Measurements from ENCODE around the gene PLD6.

The PLD6 gene

DNA sequence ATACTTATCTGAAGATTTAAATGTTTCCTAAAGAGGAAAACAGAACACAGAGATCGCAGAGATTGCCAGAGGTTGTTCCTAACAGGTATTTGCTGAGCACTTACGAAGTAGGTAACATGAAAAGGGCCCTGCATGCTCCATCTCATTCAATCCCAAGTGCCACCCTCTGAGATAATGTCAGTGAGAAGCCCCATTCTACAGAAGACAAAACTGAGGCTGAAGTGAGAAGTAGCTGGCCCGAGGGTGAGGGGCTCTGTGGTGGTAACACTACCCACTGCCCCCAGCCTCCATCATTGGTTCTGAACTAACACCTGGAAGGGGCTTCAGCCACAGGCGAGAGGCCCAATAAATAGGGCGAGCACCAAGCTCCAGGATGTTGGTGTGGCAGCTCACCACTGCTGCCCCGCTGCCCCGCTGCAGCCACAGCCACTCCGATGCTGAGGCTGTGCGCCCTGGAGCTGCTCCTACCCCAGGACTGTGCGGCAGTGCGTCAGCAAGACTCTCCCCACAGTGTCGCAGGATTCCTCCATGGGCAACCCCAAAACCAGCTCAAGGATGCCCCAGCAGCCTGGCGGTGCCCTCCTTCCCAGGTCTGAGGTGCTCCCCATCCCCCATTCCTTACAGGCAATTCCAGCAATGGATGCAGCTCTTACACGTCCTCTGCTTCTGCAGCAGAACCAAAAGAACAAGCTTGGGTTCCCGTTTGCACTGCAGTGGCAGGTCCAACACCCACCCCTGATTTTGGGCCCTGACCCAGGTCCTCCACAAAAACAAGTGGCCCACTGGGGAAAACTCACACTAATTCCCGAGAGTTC is 20.5 kb upstream of the PLD6 start:
- DNase-seq: no peak

DNA sequence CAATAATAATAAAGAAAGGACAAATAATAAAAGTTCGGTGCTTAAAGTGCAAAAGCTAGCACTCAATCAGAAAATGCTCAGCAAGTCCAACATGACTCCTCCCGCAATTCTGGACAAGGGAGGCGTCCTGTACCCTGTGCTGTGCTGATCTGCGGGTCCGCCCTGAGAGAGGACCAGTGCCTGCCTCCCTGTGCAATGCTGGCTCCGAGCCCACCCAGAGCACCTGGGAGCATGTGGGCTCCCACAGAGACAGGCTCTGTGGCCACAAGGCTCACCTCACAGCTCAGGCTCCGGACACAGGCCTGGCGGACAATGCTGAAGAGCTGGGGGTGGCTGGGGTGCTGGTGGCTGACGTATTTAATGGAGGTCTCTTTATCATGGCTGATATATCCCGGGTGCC is 19.8 kb upstream of the PLD6 start:
- no peak for DNase-seq

DNA sequence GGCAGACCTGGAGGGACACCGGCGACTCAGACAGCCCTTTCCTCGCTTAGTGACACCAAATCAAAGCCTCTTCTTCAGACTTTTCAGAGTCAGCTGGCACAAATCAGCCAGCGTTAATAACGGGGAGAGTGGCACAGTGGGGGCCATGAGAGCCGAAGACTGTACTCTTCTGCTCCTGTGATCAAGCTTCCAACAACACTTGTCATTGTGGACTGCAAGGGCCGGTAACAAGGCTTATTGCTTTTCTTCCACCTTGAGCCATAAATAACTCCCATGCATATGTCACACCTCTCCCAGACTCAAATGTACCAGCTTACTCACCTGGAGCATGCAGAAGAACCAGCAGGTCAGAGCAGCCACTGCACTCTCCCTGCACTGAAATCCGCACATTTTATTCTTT is 18.0 kb upstream of the PLD6 start:
- DNase-seq: no peak

DNA sequence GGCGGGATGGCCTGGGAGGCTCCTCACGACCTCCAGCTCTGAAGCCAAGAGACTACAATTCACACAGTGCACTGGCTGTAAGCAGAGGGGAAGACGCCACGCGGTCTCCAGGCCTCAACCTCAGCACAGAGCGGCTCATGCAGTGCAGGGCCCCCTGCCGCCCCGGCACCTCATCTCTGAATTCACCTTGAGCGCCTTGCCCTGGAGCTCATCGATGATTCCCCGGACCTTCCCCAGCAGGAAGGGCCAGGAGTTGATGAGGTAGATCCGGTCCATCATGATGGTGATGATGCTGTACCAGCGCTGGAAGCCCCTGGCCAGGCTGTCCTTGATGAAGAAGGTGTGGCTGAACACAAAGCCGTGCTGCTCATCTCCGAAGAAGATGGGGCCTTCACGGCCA is 17.6 kb upstream of the PLD6 start:
- DNase-seq: no peak

DNA sequence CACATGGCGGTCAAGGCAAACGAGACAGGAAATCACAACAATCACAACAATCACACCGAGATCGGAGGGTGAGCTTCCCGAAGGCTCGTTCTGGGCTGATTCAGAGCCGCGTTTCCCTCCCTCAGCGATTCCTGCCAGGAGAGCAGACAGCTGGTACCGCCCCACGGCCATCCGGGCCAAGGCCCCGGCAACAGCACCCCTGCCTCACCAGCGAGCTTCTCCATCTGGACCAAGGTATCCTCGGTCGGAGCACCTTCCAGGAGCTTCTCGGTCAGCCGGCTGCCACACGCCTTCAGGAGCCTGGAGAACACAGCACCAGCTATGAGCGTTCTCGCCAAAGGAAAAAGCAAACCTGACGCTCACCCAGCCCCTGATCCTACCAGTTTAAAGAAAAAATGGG is 15.2 kb upstream of the PLD6 start:
- DNase-seq: no peak

DNA sequence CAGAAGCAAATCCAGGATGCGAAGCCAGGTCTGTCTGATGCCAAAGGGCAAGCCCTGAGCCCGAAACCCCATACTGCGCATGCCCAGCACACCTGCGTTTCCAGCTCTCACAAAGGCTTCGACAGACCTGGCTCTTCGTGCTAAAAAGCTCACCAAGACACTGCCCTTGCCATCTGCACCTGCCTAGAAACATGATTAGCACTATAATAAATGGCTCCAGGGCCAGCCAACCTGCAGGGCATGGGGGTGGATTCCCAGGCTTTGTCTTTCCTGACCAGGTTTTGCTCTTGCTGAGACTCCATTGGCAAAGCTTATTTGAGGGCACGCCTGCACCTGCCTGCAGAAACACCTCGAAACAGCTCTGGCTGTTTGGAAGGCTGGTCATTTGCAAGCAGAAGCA is 14.4 kb upstream of the PLD6 start:
- DNase-seq: no peak

DNA sequence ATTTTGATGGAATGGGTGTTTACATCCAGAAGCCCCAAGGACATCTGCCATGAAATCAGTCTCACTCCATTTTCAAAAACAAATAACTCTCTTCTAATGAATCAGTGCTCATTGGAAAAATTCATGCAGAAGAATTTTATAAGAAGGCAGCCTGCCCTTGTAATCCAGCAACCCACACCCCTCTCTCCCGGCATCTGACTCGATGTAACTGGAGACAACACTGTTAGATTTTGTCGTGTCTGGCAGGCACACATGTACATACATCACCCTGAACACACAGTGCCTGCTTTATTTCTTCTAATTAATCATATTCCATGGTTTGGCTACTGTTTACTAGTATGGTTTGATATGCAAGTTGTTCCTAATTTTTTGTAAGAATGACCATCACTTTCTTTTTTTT is 11.9 kb upstream of the PLD6 start:
- no peak for DNase-seq

DNA sequence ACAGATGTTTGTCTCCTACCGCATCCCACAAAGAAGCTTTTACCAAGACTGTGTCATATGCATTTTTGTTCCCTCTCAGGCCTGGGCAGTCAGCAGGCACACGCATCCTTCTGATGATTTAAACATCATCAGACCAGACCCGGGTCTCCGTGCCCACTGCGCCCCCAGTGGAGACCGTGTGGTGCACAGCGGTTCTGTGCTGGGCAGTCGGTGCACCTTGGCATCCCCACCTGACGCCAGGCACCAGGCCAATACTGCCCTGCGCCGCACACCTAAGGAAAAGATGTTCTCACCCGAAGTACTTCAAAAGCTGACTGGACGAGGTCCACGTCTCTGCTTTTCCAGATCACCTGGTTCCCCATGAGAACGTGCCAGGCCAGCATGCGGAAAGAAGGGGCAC is 10.6 kb upstream of the PLD6 start:
- DNase-seq: no peak

DNA sequence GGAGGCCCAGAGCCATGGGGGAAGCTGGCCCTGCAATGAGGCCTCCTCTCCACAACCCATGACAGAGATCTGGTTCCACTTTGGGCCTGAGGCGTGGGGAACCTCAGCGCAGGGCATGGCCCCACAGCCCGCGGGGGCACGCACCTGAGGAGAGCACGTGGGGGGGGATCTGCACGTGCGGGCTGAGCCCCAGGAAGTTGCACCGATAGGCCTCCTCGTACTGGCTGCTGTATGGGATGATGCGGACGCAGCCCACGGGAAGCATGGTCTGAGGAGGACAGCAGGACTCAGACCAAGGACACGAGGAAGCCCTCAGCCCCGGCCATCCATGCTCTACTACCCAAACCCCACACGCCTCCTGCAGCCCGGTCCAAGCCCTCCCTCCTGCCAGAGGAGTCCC is 10.1 kb upstream of the PLD6 start:
- DNase-seq: no peak

DNA sequence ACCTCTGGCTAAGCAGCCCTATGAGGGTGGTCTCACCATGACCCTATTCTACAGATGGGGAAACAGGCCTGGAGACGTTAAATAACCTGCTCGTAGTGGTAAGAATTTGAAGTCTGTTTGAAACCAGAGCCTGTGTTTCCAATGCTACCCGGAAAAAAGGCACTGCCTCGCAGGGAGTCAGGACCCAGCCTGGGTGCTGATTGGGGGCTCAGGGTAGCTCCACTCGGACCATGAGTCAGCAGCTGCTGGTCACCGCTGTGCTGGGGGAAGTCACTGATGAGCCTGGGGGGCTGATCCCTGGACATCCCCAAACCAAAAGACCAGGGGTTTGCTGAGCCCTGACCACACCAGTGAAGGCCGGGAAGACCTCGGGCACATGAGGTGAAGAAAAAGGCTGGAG is 9.4 kb upstream of the PLD6 start:
- no peak for DNase-seq

DNA sequence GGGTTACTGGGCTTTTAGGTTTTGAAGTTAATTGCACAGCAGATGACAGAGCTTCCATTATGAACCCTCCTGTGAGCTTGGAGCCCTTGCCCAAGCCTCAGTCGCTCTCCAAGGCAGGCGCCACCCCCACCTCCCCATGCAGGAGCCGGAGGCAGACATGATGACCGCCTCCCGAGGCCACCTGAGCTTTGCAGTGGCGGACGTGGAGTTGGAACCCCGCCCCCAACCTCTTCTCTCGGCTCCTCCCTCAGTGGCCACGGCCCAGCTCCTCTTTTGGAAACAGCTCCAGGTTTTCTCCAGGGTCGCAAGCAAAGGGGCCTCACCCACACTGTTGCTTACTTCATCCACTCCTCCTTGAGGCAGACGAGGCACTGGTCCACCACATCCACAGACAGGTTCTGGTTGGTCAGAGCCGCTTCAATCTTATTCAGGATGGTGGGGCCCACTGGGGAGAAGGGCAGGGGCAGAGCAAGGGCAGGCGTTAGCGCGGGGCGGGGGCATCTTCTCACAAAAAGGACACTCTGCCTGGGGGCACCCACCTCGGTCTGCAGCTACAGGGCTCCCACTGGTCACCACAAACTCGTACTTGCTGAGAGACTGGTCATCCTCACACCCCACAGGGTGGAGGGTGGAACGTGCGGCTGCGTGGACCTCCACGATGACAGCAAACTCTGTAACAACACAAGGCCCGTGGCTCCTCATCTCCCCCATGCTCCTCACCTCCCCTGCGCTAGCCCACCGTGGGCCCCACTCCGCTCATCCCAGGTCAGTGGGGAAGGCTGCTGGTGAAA is 8.7 kb upstream of the PLD6 start:
- no peak for DNase-seq

DNA sequence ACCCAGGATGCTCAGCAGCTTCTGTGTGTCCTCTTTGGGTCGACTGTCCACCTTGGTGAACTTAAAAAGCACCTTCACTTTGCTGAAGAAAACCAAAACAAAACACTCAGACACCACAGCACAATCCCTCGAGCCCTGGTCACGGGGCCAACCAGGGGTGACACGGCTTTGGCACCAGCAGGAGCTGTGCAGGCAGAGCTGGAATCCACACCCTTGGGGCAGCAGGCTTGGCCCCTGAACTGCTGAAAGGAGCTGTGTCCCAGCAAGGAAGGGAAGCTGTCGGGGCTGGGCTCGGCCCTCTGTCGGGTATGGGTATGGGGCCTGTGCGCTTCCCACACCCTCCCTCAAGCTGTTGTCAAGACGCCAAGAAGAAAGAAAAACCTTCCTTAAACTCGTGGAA is 7.6 kb upstream of the PLD6 start:
- no peak for DNase-seq

DNA sequence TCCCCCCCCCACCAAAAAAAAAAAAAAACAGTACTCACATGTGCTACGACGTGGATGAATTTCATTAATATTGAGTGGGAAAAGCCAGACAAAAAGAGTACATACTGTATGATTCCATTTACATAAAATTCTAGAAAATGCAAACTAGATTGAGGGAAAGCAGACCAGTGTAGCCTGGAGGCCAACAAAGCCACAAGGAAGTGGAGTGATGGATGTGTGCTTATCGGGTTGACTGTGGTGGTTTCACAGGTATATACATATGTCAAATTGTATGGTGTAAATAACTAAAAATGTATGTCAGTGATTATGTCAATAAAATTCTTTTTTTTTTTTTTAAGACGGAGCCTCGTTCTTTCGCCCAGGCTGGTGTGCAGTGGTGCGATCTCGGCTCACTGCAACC is 1.9 kb upstream of the PLD6 start:
- no peak for DNase-seq

DNA sequence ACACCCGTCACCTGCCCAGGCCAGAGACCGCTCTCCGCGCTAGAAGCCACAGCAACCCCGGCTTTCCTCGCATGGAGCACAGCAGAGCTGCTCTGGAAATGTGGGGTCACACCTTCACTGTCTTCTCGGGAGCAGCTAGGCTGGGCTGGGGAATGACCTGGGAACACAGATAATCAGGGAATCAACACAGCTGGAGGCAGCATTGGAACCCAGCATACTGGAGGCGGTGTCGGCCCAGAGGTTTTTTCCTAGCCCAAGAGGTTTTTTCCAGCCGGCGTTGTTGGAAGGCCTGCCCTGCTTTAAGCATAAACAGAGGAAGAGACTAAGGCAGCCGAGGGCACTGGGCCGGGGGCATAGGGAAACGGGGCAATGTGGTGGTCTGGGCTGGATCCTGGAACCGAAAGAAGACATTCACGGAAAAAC is 791 bp upstream of the PLD6 start:
- DNase-seq: no peak

DNA sequence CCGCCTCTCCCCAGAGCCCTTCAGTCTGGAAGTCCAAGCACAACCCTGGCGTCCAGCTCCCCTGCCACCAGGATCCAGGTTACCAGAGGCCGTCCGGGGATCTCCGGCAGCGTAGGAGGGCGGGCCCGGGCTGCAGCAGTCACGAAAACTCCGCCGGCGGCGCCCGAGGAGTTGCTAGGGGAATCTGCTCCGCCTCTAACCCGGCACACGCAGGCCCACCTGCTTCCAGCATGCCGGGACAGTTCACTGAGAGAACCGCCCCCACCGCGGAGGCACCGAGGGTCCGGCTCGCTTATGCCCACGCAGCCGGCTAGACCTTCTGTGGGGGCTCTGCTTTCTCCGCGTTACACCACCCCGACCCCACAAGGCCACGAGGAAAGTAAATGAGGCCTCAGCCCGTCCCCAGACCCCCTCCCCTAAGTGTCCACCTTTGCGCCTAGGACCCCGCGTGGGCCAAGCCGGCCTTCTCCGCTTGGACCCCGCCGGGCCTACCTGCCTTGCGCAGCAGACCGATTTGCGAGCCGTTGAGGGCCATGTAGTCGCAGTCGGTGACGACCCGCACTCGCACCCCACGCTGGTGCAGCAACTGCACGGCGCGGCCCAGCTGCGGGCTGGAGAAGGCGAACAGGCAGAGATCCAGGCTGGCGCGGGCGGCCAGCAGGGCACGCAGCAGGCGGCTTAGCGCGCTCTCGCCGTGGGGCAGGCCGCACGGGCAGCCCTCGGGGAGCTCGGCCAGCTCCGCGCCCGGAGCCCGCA is 587 bp downstream of the PLD6 start:
- DNase-seq: peak; percentile 31

DNA sequence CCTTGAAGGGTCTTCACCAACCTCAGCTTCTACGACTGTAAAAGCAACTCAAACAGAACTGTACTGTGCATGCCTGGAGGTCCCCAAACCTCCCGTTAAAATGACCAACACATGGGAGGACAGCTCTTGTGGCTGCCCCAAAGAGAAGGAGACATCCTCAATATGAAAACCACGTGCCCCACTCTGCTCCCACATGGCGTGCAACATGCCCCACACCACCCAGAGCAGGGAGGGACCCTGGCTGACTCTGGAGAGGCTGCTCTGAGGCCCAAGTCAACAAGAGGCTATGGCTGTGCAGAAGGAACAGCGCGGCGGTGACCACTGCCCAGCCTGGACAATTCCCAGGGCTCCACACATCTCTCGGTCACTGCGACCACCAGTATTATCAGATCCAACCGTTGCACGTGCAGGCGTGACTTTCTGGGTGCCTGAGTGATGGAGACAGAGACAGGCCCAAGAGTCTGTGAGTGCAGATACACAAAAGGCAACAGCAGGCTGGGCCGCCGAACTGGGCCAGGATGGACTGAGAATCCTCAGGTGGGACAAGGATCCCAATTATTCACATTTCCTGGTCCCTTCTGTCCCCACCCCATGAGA is 1.4 kb downstream of the PLD6 start:
- DNase-seq: no peak

DNA sequence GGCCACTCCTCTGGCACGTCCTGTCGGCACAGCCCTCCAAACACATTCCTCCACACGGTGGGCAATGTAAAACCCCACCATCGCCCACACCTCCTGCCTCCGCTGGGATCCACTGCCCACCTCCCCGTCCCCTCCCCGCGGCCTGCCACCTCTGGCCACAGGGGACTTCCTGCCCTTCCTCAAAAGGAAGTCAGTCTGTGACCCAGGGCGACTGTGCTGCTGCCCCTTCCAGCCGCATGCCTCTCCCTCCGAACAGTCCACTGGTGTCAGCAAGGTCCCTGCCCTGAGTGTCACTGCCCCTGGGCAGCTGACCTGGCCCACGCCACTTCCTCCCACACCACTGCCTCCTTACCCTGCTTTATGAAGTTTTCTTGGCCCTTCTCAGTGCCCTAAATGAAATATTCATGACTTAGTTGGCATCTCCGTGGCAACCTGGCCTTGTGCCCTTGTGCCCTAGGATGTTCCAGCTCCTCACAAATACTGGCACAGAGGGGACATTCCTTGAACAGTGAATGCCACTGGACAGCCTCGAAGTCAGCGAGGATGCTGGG is 2.0 kb downstream of the PLD6 start:
- no peak for DNase-seq

DNA sequence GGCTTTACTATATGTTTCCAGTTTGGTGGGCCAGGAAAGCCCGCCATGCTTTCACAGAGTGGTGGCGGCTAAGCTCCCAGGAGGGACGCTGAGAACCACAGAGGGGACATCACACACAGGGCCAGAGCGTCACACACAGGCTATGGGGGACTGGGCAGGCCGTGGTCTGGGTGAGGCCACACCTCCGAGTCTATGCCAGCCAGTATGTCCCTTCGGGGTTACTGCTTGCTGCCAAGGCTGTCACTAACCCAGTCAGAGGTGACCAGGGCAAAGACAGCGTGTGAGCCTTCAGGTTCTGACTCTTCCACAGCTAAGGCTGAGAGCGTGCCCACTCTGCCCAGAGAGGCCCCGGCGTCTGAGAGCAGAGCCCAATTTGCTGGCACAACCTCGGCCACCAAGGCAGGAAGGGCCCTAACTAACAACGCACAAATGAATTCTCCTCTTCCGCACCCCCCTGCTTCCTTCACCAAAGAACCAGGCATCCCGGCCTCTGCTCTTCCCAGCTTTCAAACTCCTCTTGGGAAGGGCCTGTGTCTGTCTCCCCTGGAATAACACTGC is 2.9 kb downstream of the PLD6 start:
- DNase-seq: no peak

DNA sequence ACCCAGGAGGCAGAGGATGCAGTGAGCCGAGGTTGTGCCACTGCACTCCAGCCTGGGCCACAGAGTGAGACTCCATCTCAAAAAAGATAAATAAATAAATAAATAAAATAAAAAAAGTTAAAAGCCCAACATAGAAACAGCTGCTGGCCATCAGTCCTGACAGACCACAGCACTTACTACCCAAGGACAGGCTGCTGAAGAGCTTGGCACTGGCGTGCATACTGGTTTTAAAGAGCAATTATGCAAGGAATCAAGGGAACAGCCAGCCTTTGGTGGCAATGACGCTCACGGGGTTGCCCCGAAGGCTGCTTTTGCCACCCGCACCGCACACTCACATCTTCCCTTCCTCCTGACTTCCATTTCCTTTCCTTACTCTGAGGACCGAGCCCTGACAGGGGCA is 4.2 kb downstream of the PLD6 start:
- no peak for DNase-seq

DNA sequence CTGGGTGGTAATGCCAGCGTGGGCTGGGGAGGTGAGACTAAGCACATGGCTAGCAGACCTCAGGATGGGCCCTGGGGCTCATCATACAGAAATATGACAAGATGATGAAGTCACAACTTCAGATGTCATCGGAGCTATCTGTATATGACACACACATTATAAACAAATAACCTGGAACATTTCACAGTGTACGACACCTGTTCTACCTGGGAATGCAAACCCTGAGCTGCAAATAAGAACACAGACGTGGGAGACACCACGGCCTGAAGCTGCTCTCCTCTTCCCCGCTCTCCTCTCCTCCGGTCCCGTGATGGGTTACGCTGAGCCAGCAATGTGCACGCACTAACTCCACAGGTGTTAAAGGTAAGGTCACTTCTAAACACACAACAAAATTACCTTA is 4.9 kb downstream of the PLD6 start:
- no peak for DNase-seq

DNA sequence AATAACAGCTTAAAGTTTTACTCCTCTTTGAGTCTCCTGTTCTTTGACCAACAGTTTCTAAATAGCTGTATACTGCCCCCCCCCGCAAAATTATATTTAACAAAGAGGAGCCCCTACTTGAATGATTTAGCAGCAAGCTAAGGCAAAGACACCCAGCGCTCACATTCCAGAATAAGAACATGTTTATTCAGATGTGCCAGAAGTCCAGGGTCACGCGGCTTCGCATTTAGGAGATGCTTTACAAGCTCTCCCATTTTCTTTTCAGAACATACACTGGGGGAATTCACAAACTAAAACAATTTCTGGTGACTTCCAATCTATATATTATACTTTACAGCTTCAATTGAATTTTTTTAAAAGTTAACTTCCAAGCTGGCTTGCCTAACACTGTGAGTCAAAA is 5.3 kb downstream of the PLD6 start:
- DNase-seq: no peak

DNA sequence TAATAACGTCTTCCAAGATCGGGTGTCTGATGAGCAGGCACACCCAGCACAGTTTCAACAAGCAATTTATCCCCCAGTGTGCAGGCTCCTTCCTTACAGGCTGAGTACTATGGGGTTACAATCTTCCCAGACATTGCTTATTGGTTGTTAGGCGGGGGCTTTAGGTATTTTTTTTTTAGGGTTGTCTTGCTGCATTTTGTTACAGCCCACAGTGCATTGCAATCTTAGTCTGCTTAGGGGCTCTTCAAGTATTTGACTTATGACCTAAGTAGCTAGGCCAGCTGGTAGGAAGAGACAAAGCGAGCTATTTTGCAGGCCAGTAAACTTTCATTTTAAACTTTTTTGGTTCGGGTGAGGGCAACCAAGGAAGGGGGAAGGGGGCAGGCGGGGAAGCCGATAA is 5.8 kb downstream of the PLD6 start:
- no peak for DNase-seq

DNA sequence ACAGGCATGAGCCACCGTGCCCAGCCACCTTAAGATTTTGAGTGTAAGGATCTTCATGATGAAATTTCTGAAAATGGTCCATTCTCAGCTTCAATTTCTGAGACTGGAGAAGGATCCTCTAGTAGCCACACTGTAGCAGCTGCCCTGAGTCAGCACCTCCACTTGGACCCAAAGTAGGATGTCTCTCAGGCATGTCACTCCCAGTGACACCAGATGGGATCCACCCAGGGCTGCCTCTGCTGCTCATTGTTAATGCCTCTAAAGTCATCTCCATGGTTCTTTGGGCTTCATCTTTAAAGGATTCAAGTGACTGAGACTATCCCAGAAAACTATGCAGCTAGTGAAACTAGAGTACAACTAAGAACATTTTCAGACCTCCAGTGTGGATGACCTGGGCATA is 7.9 kb downstream of the PLD6 start:
- DNase-seq: no peak
